NOMO-1 treated with dmso at 0.1 percent for 144 hours (cell line): ENCODE measurements around the gene NUTF2.
"Not testable (repeated sequence)": the region's sequence is repeated elsewhere in the genome, so short reads cannot be mapped to it uniquely, and the experiment has no call there.

Experiments
- DNase-seq: peaks from one replicate; lab custom pipeline; 2025; ENCODE audit not compliant: unreplicated experiment; lab: John Stamatoyannopoulos, UW

Gene NUTF2

GRCh38 chr16:67862623-67863583 is 16.2 kb downstream of the NUTF2 start:
- no peak for DNase-seq

DNA sequence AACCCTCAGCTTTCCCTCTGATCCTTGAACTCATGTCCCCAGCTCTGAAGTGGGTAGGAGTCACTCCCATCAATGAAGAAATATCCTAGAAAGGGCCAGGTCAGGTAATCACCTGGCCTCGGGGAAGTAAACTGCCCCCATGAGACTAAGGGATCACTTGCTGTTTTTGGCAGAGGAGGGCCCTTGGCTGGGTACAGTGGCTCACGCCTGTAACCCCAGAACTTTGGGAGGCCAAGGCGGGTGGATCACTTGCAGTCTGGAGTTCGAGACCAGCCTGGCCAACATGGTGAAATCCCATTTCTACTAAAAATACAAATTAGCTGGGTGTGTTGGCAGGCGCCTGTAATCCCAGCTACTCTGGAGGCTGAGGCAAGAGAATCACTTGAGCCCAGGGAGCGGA is 17.3 kb downstream of the NUTF2 start:
- DNase-seq, result not testable (repeated sequence)

- DNase-seq, result no peak
Observed at GRCh38 chr16:67864594-67864993, 17.9 kb downstream of the NUTF2 start.

- DNase-seq, result no peak
Observed at GRCh38 chr16:67865318-67865717, 18.6 kb downstream of the NUTF2 start.

DNA sequence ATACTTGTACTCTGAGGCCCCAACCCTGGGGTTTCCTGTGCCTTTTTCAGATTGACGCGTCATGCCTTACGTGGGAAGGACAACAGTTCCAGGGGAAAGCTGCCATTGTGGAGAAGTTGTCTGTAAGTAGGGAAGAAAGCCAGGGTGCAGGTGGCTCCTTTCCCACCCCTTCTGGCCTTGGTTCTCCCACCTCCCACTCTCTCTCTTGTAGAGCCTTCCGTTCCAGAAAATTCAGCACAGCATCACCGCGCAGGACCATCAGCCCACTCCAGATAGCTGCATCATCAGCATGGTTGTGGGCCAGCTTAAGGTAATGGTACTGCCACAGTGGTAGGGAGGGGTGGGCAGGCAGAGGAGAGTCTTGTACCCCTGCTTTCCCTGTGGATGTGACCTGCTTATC is 21.6 kb downstream of the NUTF2 start:
- no peak for DNase-seq

DNA sequence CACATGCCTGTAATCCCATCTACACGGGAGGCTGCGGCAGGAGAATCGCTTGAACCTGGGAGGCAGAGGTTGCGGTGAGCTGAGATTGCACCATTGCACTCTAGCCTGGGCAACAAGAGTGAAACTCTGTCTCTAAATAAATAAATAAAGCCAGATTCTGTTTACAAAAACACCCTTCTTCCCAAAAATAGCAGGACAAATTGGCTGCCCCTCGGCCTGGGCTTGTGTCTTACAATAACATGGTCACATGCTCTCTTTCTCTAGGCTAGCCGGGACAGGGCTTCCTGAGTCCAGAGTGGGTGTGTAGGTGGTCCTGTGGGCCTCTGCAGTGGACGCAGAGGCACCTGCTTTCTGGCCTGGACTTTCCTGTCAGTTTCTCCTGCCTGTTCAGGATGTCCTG is 22.9 kb downstream of the NUTF2 start:
- no peak for DNase-seq

DNA sequence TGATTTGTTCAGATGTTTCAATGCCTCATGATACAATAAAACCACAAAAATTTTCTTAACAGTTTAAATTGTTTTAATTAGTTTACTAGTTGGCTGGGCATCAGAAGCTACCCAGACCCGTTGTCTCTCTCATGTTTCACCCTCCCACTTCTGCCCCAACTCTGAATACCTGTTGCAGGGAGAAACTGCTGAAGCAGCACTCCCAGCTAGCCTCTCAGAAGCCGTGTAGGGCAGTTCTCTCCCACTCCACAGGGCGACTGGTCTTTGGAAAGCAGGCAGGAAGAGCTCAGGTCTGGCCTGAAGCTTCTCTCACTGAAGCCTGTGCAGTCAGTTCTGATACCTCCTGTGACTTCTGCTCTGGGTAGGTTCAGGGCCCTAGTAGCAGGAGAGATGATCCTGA is 24.5 kb downstream of the NUTF2 start:
- no peak for DNase-seq

GRCh38 chr16:67872131-67872630 is 25.4 kb downstream of the NUTF2 start:
- no peak for DNase-seq

DNA sequence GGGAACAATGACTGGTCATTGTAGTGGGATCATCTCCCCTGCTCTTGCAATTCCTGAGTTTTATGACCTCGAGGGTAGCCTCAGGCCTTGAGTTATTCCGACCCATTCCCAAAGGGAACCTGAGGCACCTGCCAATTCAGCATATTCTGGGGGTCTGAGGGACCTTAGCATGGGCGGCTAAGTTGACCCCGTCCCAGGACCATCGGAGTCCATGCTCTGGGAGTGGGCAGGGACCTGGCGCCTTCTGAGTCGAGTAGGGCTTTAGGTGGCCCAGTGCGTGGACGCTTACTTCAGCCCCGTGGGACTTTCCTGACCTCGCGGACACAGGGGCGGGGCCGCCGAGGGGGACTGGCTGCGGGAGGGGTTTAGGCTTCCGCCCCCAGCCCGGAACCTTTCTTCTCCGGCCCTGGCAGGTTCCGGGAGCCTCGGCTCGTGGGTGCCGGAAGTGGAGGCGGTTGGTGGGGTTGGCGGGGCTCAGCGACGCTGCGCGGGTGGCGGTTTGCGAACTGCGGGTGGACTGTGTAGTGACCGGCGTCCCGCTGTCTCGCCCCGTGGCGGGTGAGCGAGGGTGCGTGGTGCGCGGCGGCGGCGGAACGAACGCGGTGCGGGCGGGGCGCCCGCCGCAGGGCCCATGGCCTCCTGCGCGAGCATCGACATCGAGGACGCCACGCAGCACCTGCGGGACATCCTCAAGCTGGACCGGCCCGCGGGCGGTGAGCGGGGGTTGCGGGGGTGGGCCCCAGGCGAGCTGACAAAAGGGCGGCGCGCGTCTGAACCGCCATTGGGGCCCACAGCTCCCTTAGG is 26.1 kb downstream of the NUTF2 start, which contains the start of gene EDC4:
Gene EDC4 (plus strand): TSS at position 422 of the 804 bp plus-strand sequence. CDS start 210 bp downstream, at position 632.
- peak; percentile 59 for DNase-seq

- DNase-seq, result no peak
Observed at GRCh38 chr16:67873435-67874370, 27.0 kb downstream of the NUTF2 start.

- no peak for DNase-seq
Observed at GRCh38 chr16:67874372-67874771, 27.6 kb downstream of the NUTF2 start.

GRCh38 chr16:67877064-67877463 is 30.3 kb downstream of the NUTF2 start:
- DNase-seq, result no peak

DNA sequence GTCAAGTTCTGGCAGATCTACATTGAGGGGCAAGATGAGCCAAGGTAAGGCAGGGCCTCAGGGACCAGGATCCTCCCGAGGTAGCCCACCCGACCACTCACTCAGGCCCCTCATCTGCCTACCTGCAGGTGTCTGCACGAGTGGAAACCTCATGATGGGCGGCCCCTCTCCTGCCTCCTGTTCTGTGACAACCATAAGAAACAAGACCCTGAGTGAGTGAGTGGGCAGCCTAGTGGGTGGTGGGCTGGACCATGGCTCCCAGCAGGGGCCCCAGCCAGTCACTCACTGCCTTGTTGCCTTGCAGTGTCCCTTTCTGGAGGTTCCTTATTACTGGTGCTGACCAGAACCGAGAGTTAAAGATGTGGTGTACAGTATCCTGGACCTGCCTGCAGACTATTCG is 31.5 kb downstream of the NUTF2 start:
- DNase-seq, result no peak

DNA sequence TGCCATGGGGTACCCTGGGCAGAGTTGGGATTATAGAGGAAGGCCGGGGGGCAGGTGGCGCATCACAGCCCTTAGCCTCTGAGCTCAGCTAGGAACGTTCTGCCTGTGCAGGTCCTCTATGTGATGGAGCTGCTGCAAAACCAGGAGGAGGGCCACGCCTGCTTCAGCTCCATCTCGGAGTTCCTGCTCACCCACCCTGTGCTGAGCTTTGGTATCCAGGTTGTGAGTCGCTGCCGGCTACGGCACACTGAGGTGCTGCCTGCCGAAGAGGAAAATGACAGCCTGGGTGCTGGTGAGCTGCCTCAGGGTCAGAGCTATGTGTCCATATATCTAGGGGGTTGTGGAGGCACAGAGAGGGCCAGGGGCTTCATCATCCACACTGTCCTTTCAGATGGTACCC is 32.1 kb downstream of the NUTF2 start:
- DNase-seq, result no peak

- no peak for DNase-seq
Observed at GRCh38 chr16:67879462-67879861, 32.7 kb downstream of the NUTF2 start.

DNA sequence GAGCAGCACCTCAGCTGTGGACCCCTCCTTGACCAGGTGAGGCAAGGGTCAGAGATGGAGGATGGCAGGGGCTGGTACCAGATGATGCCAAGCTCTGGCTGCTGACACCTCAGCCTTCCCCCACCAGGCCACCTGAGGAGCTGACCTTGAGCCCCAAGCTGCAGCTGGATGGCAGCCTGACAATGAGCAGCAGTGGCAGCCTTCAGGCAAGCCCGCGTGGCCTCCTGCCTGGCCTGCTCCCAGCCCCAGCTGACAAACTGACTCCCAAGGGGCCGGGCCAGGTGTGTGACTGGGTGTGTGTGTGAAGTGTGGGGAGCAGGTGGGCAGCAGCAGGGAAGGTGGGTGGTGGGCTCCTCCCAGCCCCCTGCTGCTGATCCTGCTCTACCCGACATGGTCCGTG is 33.2 kb downstream of the NUTF2 start:
- DNase-seq, result no peak

GRCh38 chr16:67880584-67880983 is 33.9 kb downstream of the NUTF2 start:
- no peak for DNase-seq

DNA sequence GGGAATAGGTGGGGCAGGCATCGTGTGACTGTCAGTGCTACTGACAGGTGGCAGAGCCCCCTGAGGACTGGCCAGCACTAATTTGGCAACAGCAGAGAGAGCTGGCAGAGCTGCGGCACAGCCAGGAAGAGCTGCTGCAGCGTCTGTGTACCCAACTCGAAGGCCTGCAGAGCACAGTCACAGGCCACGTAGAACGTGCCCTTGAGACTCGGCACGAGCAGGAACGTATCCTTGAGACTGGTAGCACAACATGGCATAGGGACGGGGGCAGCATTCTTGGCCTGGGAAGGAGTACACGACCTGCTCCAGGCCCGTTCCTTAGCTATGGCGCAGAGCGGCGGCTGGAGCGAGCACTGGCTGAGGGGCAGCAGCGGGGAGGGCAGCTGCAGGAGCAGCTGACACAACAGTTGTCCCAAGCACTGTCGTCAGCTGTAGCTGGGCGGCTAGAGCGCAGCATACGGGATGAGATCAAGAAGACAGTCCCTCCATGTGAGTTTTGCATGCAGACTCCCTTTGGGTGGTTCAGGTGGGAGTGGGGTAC is 35.0 kb downstream of the NUTF2 start:
- DNase-seq, result no peak

GRCh38 chr16:67882374-67883145 is 35.8 kb downstream of the NUTF2 start:
- no peak for DNase-seq
